Breast epithelium (tissue), 3 donors: ENCODE data around the gene ALDH1L1.

Experiments
- CTCF ChIP-seq, 3 donors: fragments of 450-650 bp; IDR thresholded peaks; one replicate each; pipeline ENCODE4 v1.5.1; 2016 to 2017; ENCODE audit warnings: antibody characterized with exemption in 3 of 3, mild to moderate bottlenecking in 3 of 3, moderate library complexity in 3 of 3
- POLR2A ChIP-seq: fragments of 450-650 bp; IDR thresholded peaks from one replicate; pipeline ENCODE4 v1.6.1; 2016; ENCODE audit warnings: antibody characterized with exemption, mild to moderate bottlenecking, moderate library complexity
- POLR2AphosphoS5 ChIP-seq, 3 donors: sonication (generic); formaldehyde crosslinking; IDR thresholded peaks; one replicate each; pipeline ENCODE4 v1.6.1; 2017; ENCODE audit warnings: antibody characterized with exemption in 3 of 3

GRCh38 chr3:126147147-126147931, 33.0 kb downstream of the ALDH1L1 start:
- TF ChIP-seq CTCF (IDR thresholded peaks at IDR 0.05) (no peak), POLR2AphosphoS5 (IDR thresholded peaks at IDR 0.05) (no peak), POLR2A (no peak)
